Tibial nerve (tissue), 4 donors: Measurements from ENCODE around the gene TTLL8. TPM values are rescaled to one million over a fixed set of nuclear protein-coding genes. Genes with fewer than 3 reads are reported as not detected.

Source experiments
- DNase-seq, 2 donors: peaks; one replicate each; pipeline ENCODE4 v3.0.0-alpha.2; 2019; ENCODE audit warnings: low spot score in 2 of 2
- H3K27ac ChIP-seq, 4 donors: fragments of 200-600 bp; sonication (generic) in 3 of 4; one replicate each; pipeline ENCODE4 v1.5.1; 2017 to 2019; ENCODE audit warnings: mild to moderate bottlenecking in 1 of 4
- H3K27me3 ChIP-seq, 2 donors: fragments of 200-600 bp; sonication (generic) in 1 of 2; one replicate each; pipeline versions ENCODE4 v1.5.1 to v1.6.0; 2017 to 2019
- H3K36me3 ChIP-seq, 3 donors: fragments of 200-600 bp; sonication (generic); one replicate each; pipeline ENCODE4 v1.5.1; 2018 to 2019
- H3K4me1 ChIP-seq, 4 donors: fragments of 200-600 bp; sonication (generic) in 3 of 4; one replicate each; pipeline ENCODE4 v1.5.1; 2017 to 2019
- H3K4me3 ChIP-seq, 4 donors: fragments of 200-600 bp; sonication (generic) in 3 of 4; one replicate each; pipeline ENCODE4 v1.5.1; 2017 to 2019; ENCODE audit warnings: mild to moderate bottlenecking in 1 of 4, moderate library complexity in 1 of 4
- H3K9me3 ChIP-seq, 4 donors: fragments of 200-600 bp; sonication (generic) in 3 of 4; one replicate each; pipeline ENCODE4 v1.5.1; 2017 to 2019
- EP300 ChIP-seq, 2 donors: sonication (generic); formaldehyde crosslinking; IDR thresholded peaks; one replicate each; pipeline ENCODE4 v1.6.1; 2017; ENCODE audit warnings: antibody characterized with exemption in 2 of 2, mild to moderate bottlenecking in 1 of 2
- POLR2A ChIP-seq, 2 donors: fragments of 450-650 bp; IDR thresholded peaks; one replicate each; pipeline ENCODE4 v1.6.1; 2017; ENCODE audit warnings: antibody characterized with exemption in 2 of 2, mild to moderate bottlenecking in 2 of 2, moderate library complexity in 2 of 2
- WGBS, 2 donors: methylation state at CpG; one replicate each; pipeline ENCODE4 v1.1.5; 2018; 5-methylcytosine and 5-hydroxymethylcytosine counted together
- total RNA-seq, 4 donors: library from RNA; depleted of rRNA; stranded (reverse); fragments of >200 nt; gene quantifications; one replicate each; pipeline ENCODE4 v1.1.0, GENCODE V29; 2016
- TF ChIP-seq, protein P1 (sequence below), 5 experiments: fragments of 200-600 bp in 3 of 5; fragments of 450-650 bp in 2 of 5; sonication (generic) in 3 of 5; IDR thresholded peaks; one replicate each; pipeline ENCODE4 v1.5.1; 2016 to 2019; ENCODE audit warnings: antibody characterized with exemption in 5 of 5, mild to moderate bottlenecking in 3 of 5, moderate library complexity in 2 of 5

Gene TTLL8
- total RNA-seq, 4 donors from 2014 or later: not detected

DNA sequence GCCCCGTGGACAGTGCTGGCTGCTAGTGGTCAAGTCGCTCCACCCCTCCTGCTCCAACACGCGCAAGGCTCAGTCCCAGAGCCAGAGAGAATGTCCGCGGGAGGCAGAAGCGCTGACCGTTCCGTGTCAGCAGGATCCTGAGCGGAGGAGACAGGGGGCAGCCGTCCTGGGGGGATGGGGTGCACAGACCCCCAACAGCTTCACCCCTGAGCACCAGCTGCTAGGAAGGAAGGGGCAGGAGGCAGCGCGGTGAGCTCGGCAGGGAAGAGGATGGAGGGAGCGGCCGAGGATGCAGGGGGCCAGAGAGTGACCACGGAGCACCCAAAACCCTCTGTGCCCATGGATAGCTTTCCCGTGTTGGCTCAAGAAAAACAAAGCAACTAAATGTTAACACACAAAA, 6.4 kb upstream of the TTLL8 start:
- H3K9me3 ChIP-seq: no peaks in the 10 kb centered on the region
- TF ChIP-seq POLR2A (IDR thresholded peaks at IDR 0.05) (no peak), EP300 (IDR thresholded peaks at IDR 0.05) (no peak)
- TF ChIP-seq, protein P1, sequence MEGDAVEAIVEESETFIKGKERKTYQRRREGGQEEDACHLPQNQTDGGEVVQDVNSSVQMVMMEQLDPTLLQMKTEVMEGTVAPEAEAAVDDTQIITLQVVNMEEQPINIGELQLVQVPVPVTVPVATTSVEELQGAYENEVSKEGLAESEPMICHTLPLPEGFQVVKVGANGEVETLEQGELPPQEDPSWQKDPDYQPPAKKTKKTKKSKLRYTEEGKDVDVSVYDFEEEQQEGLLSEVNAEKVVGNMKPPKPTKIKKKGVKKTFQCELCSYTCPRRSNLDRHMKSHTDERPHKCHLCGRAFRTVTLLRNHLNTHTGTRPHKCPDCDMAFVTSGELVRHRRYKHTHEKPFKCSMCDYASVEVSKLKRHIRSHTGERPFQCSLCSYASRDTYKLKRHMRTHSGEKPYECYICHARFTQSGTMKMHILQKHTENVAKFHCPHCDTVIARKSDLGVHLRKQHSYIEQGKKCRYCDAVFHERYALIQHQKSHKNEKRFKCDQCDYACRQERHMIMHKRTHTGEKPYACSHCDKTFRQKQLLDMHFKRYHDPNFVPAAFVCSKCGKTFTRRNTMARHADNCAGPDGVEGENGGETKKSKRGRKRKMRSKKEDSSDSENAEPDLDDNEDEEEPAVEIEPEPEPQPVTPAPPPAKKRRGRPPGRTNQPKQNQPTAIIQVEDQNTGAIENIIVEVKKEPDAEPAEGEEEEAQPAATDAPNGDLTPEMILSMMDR (IDR thresholded peaks at IDR 0.05): no peak
- peaks cover 0 to 5% (median under 1%) of the 10 kb centered on the region in 4 donors for H3K4me1 ChIP-seq
- DNase-seq: no peak
- H3K4me3 ChIP-seq: no peak overlapping the region
- WGBS, 2 donors: 61% methylated on average over 18 of the region's 18 CpGs
- no peaks in the 10 kb centered on the region for H3K36me3 ChIP-seq
- peaks cover 0 to 36% of the 10 kb centered on the region in 2 donors for H3K27me3 ChIP-seq
- no peak overlapping the region for H3K27ac ChIP-seq

DNA sequence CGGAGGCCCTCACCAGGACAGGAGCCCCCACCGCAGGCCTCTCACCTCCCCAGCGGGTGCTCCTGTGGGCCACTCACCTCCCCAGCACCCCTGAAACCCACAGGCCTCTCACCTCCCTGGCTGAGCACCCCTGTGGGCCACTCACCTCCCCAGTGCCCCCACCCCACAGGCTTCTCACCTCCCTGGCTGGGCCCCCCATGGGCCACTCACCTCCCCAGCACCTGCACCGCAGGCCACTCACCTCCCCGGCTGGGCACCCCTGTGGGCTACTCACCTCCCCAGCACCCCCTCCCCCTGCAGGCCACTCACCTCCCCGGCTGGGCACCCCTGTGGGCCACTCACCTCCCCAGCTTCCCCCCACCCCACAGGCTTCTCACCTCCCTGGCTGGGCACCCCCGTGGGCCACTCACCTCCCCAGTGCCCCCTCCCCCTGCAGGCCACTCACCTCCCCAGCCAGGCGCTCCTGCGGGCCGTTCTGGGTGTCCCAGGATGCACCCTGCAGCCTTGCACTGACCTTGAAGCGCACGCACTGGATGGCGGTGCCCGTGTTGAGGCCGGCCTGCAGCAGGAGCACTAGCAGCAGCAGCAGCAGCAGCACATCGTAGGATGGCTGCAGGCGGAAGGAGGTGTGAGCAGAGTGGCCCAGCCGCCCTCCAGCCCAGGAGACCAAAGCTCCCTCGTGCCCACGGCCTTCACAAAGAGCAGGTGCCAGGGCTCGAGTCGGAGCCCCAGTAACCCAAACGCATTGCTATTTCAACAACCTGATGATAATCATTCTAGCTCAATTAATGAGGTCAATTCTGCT, 5.7 kb upstream of the TTLL8 start:
- DNase-seq: no peak
- peaks cover 0 to 12% (median 6%) of the 10 kb centered on the region in 4 donors for H3K4me1 ChIP-seq
- peaks cover 3 to 42% of the 10 kb centered on the region in 2 donors for H3K27me3 ChIP-seq
- no peaks in the 10 kb centered on the region for H3K9me3 ChIP-seq
- WGBS, 2 donors: 69 to 75% methylated on average over 9 to 22 of the region's 23 CpGs
- H3K27ac ChIP-seq: no peak overlapping the region
- TF ChIP-seq EP300 (IDR thresholded peaks at IDR 0.05) (no peak), POLR2A (IDR thresholded peaks at IDR 0.05) (no peak)
- TF ChIP-seq, protein P1 (IDR thresholded peaks at IDR 0.05): no peak
- no peaks in the 10 kb centered on the region for H3K36me3 ChIP-seq
- H3K4me3 ChIP-seq: no peak overlapping the region

DNA sequence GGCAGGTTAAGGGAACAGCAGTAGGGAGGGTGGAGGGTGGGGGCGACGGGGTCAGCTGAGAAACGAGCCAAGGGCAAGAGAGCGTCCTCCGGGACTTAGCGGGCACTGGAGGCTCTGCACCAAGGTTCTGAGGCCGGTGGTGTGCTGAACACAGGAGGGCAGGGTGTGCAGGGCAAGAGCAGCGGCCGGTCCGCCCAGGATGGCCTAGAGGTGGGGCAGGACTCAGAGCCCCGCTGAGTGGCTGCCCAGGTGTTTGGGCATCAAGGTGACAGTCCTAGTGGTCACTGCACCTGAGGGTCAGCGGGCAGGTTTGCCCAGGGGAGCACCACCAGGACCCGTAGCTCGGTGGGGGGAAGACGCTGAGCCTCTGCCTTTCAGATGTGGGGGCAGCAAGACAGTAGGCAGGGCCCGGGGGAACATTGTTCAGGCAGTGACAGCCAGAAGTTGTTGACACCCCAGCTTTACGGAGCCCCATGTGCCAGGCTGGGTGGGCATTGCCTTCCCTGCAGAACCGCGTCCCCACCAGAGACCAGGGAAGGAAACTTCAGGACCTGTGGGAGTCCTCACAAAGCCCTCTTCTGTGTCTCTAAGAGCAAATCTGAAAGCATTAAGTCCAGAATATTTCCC, 4.5 kb upstream of the TTLL8 start:
- no peak for TF ChIP-seq POLR2A (IDR thresholded peaks at IDR 0.05)
- TF ChIP-seq, protein P1 (IDR thresholded peaks at IDR 0.05): no peak
- no peak for TF ChIP-seq EP300 (IDR thresholded peaks at IDR 0.05)
- H3K9me3 ChIP-seq: no peaks in the 10 kb centered on the region
- no peak overlapping the region for H3K27ac ChIP-seq
- 85 to 86% methylated on average over 17 to 19 of the region's 19 CpGs for WGBS, 2 donors
- peaks cover 0 to 18% (median 11%) of the 10 kb centered on the region in 4 donors for H3K4me1 ChIP-seq
- peaks cover 4 to 48% of the 10 kb centered on the region in 2 donors for H3K27me3 ChIP-seq
- no peak overlapping the region for H3K4me3 ChIP-seq
- no peak for DNase-seq
- H3K36me3 ChIP-seq: no peaks in the 10 kb centered on the region

DNA sequence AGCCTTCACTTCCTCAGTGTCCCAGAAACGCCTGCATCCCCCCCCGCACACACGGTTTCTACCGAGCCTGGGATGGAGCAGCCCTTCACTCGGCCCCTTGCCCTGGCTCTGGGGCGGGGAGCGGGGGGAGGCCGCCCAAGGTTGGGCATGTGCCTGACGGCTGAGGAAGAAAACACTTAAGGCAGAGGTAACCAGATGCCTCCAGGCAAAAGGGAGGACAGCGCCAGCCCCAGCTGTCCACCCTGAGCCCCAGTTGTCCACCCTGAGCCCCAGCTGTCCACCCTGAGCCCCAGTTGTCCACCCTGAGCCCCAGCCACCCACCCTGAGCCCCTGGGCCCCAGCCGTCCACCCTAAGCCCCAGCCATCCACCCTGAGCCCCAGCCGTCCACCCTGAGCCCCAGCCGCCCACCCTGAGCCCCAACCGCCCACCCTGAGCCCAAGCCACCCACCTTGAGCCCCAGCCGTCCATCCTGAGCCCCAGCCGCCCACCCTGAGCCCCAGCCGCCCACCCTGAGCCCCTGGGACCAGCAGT, 3.8 kb upstream of the TTLL8 start:
- Histone ChIP-seq H3K27me3 (peaks cover 4 to 53% of the 10 kb centered on the region in 2 donors), H3K36me3 (no peaks in the 10 kb centered on the region), H3K4me3 (no peak overlapping the region), H3K9me3 (no peaks in the 10 kb centered on the region), H3K4me1 (peaks cover 0 to 18% (median 11%) of the 10 kb centered on the region in 4 donors), H3K27ac (no peak overlapping the region)
- TF ChIP-seq, protein P1 (IDR thresholded peaks at IDR 0.05): no peak
- TF ChIP-seq POLR2A (IDR thresholded peaks at IDR 0.05) (no peak), EP300 (IDR thresholded peaks at IDR 0.05) (no peak)
- no peak for DNase-seq
- 69 to 83% methylated on average over 12 to 17 of the region's 17 CpGs for WGBS, 2 donors
